ENCODE data around the gene ZNF654. TPM values are rescaled to one million over a fixed set of nuclear protein-coding genes. Genes with fewer than 3 reads are reported as not detected.
"Not testable (repeated sequence)": the region's sequence is repeated elsewhere in the genome, so short reads cannot be mapped to it uniquely, and the experiment has no call there.

Gene ZNF654
- total RNA-seq, 4 donors from 2014 or later = 16.1 to 49.1 (median 21.5) TPM

GRCh38 chr3:88168171-88168570, 109.1 kb downstream of the ZNF654 start:
- Histone ChIP-seq H3K36me3 (no peaks in the 10 kb centered on the region), H3K4me3 (no peak overlapping the region), H3K27me3 (no peaks in the 10 kb centered on the region), H3K27ac (no peak overlapping the region), H3K4me1 (no peaks in the 10 kb centered on the region), H3K9me3 (no peaks in the 10 kb centered on the region)
- no peak for DNase-seq
- TF ChIP-seq CTCF (IDR thresholded peaks at IDR 0.05) (no peak), POLR2A (IDR thresholded peaks at IDR 0.05) (no peak)
- intact Hi-C loops (cut with DNase I; ENCODE audit: low total_unique reads) = no loop called here

- Histone ChIP-seq H3K9me3 (no peaks in the 10 kb centered on the region), H3K4me3 (no peak overlapping the region), H3K27ac (no peak overlapping the region), H3K27me3 (no peaks in the 10 kb centered on the region), H3K4me1 (no peaks in the 10 kb centered on the region), H3K36me3 (no peaks in the 10 kb centered on the region)
- intact Hi-C loops (cut with DNase I; ENCODE audit: low total_unique reads) = no loop called here
- TF ChIP-seq CTCF (IDR thresholded peaks at IDR 0.05) = no peak
- TF ChIP-seq POLR2A (IDR thresholded peaks at IDR 0.05) = no peak
- DNase-seq = no peak
These were observed 121.4 kb downstream of the ZNF654 start for GRCh38 chr3:88180398-88180999.

- H3K4me1 ChIP-seq; intact Hi-C loops (cut with DNase I; ENCODE audit: low total_unique reads); H3K9me3 ChIP-seq; H3K27me3 ChIP-seq; H3K4me3 ChIP-seq; H3K27ac ChIP-seq; H3K36me3 ChIP-seq; DNase-seq: not testable (repeated sequence)
These were observed 123.3 kb downstream of the ZNF654 start for GRCh38 chr3:88182165-88182918.

GRCh38 chr3:88188436-88188835, 129.4 kb downstream of the ZNF654 start:
- DNase-seq = no peak
- intact Hi-C loops (cut with DNase I; ENCODE audit: low total_unique reads) = no loop called here
- H3K27ac ChIP-seq = no peak overlapping the region
- no peaks in the 10 kb centered on the region for H3K4me1 ChIP-seq
- no peaks in the 10 kb centered on the region for H3K9me3 ChIP-seq
- no peak overlapping the region for H3K4me3 ChIP-seq
- no peaks in the 10 kb centered on the region for H3K36me3 ChIP-seq
- no peak for TF ChIP-seq POLR2A (IDR thresholded peaks at IDR 0.05)
- no peak for TF ChIP-seq CTCF (IDR thresholded peaks at IDR 0.05)
- no peaks in the 10 kb centered on the region for H3K27me3 ChIP-seq

GRCh38 chr3:88189361-88189810, 130.3 kb downstream of the ZNF654 start:
- intact Hi-C loops (cut with DNase I; ENCODE audit: low total_unique reads) = no loop called here

GRCh38 chr3:88191872-88192409, 132.9 kb downstream of the ZNF654 start:
- Histone ChIP-seq H3K4me1 (no peaks in the 10 kb centered on the region), H3K27ac (no peak overlapping the region), H3K27me3 (no peaks in the 10 kb centered on the region), H3K9me3 (no peaks in the 10 kb centered on the region), H3K36me3 (no peaks in the 10 kb centered on the region), H3K4me3 (no peak overlapping the region)
- DNase-seq = no peak
- TF ChIP-seq CTCF (IDR thresholded peaks at IDR 0.05) (no peak), POLR2A (IDR thresholded peaks at IDR 0.05) (no peak)
- intact Hi-C loops (cut with DNase I; ENCODE audit: low total_unique reads) = no loop called here

More at GRCh38 chr3:88189361-88189810, 130.3 kb downstream of the ZNF654 start:
- DNase-seq = no peak
- Histone ChIP-seq H3K4me1 (no peaks in the 10 kb centered on the region), H3K27me3 (no peaks in the 10 kb centered on the region), H3K36me3 (no peaks in the 10 kb centered on the region), H3K4me3 (no peak overlapping the region), H3K9me3 (no peaks in the 10 kb centered on the region), H3K27ac (no peak overlapping the region)
- TF ChIP-seq POLR2A (IDR thresholded peaks at IDR 0.05) = no peak

All from uterus (tissue), 4 donors.